Neutrophil (primary cell): ENCODE results near the gene ZNF747.
A peak's percentile ranks its signal among the peaks of the same experiment; 100 is the strongest.

Experiments
- H3K27ac ChIP-seq: fragments of 200-600 bp; sonication (generic); 2 replicates; pipeline ENCODE4 v1.5.1; 2016; ENCODE audit warnings: mild to moderate bottlenecking, moderate library complexity
- H3K27me3 ChIP-seq: fragments of 200-600 bp; sonication (generic); 2 replicates; pipeline ENCODE4 v1.6.0; 2016; ENCODE audit warnings: mild to moderate bottlenecking
- H3K36me3 ChIP-seq: fragments of 200-600 bp; sonication (generic); 2 replicates; pipeline ENCODE4 v1.5.1; 2017
- H3K4me1 ChIP-seq, 2 experiments: fragments of 200-600 bp in 1 of 2; sonication (generic) in 1 of 2; 1 replicate in 1 of 2; 2 replicates in 1 of 2; pipeline versions ENCODE4 v1.5.1 to v1.6.1; 2013 to 2016; ENCODE audit warnings: low read depth in 1 of 2, low read length in 1 of 2, mild to moderate bottlenecking in 1 of 2, moderate library complexity in 1 of 2; ENCODE audit not compliant: control insufficient read depth in 1 of 2, insufficient read depth in 1 of 2
- H3K4me3 ChIP-seq, 2 experiments: fragments of 200-600 bp in 1 of 2; sonication (generic) in 1 of 2; 1 replicate in 1 of 2; 2 replicates in 1 of 2; pipeline ENCODE4 v1.5.1; 2013 to 2016; ENCODE audit warnings: low read depth in 1 of 2, low read length in 1 of 2, mild to moderate bottlenecking in 1 of 2, moderate library complexity in 1 of 2
- H3K9me3 ChIP-seq: fragments of 200-600 bp; sonication (generic); 2 replicates; pipeline ENCODE4 v1.5.1; 2016
- CTCF ChIP-seq: fragments of 200-600 bp; sonication (generic); IDR thresholded peaks from 2 replicates; pipeline ENCODE4 v1.5.1; 2016; ENCODE audit warnings: antibody characterized with exemption

The ZNF747 gene

GRCh38 chr16:30567160-30567990 lies 32.7 kb upstream of the ZNF747 start:
- Histone ChIP-seq H3K4me3 (no peak overlapping the region), H3K4me1 (peaks cover 27 to 38% of the 10 kb centered on the region in 2 experiments), H3K9me3 (no peaks in the 10 kb centered on the region), H3K36me3 (no peaks in the 10 kb centered on the region), H3K27me3 (no peaks in the 10 kb centered on the region), H3K27ac (peak overlapping the region; percentile 43)
- no peak for TF ChIP-seq CTCF

GRCh38 chr16:30566531-30566930 lies 31.9 kb upstream of the ZNF747 start:
- Histone ChIP-seq H3K4me1 (peaks cover 29 to 41% of the 10 kb centered on the region in 2 experiments), H3K9me3 (no peaks in the 10 kb centered on the region), H3K27ac (no peak overlapping the region), H3K4me3 (no peak overlapping the region), H3K27me3 (no peaks in the 10 kb centered on the region), H3K36me3 (no peaks in the 10 kb centered on the region)
- no peak for TF ChIP-seq CTCF

- Histone ChIP-seq H3K27me3 (no peaks in the 10 kb centered on the region), H3K4me3 (no peak overlapping the region), H3K36me3 (no peaks in the 10 kb centered on the region), H3K27ac (no peak overlapping the region), H3K4me1 (peaks cover 31 to 43% of the 10 kb centered on the region in 2 experiments), H3K9me3 (no peaks in the 10 kb centered on the region)
- no peak for TF ChIP-seq CTCF
These were observed 31.3 kb upstream of the ZNF747 start for GRCh38 chr16:30565984-30566383.

GRCh38 chr16:30565526-30565925 lies 30.9 kb upstream of the ZNF747 start:
- Histone ChIP-seq H3K36me3 (no peaks in the 10 kb centered on the region), H3K27ac (no peak overlapping the region), H3K9me3 (no peaks in the 10 kb centered on the region), H3K27me3 (no peaks in the 10 kb centered on the region), H3K4me3 (no peak overlapping the region), H3K4me1 (peaks cover 28 to 40% of the 10 kb centered on the region in 2 experiments)
- TF ChIP-seq CTCF = no peak

- Histone ChIP-seq H3K4me3 (peak overlapping the region; percentile 64 to 70), H3K27me3 (no peaks in the 10 kb centered on the region), H3K27ac (peak overlapping the region; percentile 79), H3K9me3 (no peaks in the 10 kb centered on the region), H3K36me3 (no peaks in the 10 kb centered on the region), H3K4me1 (peaks cover 26% of the 10 kb centered on the region in 2 experiments)
- no peak for TF ChIP-seq CTCF
These were observed 27.4 kb upstream of the ZNF747 start for GRCh38 chr16:30562021-30562420.
